ENCODE data around the gene SPINK9.

DNA sequence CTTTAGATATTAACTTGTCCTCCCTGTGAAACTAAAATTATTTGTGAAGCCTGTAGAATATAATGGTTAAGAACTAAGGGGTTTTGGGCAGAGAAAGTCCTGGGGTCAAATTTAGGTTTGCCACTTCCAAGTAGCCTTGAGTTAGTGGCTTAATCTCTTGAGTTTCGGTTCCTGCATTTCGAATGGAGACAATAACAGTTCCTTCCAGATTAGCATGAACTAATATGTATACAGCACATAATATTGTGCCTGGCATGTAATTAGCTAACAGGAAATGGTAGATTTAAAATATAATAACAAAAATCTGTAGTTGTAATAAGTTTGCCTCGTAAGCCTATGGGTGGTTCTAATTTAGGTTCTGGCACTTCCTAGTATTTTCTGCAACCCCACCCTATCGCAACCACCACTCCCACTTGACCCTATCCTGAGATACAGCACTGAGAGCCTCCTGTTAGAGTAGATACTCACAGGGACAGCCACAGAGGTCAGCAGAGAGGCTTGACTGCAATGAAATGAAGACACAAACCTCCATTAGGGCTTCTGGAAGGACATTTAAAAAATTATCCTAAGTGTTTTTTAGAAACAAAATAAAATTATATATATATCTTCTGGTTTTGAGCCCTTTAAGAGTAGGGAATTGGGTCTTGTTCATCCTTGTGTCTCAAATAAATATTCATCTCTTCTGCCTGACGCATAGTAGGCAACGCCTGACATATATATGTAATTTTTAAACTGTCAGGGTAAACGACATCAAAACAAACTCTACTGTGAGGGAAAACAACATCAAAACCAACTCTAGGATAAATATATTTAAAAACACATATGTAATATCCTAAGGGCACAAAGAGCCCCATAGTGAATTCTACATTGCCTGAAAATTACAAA is 8.5 kb downstream of the SPINK9 start:
- TF ChIP-seq, protein P1, sequence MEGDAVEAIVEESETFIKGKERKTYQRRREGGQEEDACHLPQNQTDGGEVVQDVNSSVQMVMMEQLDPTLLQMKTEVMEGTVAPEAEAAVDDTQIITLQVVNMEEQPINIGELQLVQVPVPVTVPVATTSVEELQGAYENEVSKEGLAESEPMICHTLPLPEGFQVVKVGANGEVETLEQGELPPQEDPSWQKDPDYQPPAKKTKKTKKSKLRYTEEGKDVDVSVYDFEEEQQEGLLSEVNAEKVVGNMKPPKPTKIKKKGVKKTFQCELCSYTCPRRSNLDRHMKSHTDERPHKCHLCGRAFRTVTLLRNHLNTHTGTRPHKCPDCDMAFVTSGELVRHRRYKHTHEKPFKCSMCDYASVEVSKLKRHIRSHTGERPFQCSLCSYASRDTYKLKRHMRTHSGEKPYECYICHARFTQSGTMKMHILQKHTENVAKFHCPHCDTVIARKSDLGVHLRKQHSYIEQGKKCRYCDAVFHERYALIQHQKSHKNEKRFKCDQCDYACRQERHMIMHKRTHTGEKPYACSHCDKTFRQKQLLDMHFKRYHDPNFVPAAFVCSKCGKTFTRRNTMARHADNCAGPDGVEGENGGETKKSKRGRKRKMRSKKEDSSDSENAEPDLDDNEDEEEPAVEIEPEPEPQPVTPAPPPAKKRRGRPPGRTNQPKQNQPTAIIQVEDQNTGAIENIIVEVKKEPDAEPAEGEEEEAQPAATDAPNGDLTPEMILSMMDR (IDR thresholded peaks at IDR 0.05): no peak
- TF ChIP-seq POLR2A (IDR thresholded peaks at IDR 0.05): no peak

Measured in stomach (tissue), 4 donors.